IMR-90 (cell line): ENCODE results near the gene CDS2.

ENCODE experiments used
- MAFK ChIP-seq: IDR thresholded peaks from 2 replicates; pipeline ENCODE4 v1.6.1; 2012; ENCODE audit warnings: low read depth, low read length, improper control_type of control experiment
- POLR2A ChIP-seq: IDR thresholded peaks from 2 replicates; pipeline ENCODE4 v1.6.1; 2012; ENCODE audit warnings: mild to moderate bottlenecking, low read depth, low read length
- RAD21 ChIP-seq: IDR thresholded peaks from 2 replicates; pipeline ENCODE4 v1.6.1; 2012; ENCODE audit warnings: low read length, improper control_type of control experiment
- TF ChIP-seq, protein P1 (sequence below): conservative IDR thresholded peaks from 2 replicates; pipeline ENCODE4 v1.5.1; 2012; ENCODE audit warnings: mild to moderate bottlenecking, low read depth, low read length, improper control_type of control experiment

DNA sequence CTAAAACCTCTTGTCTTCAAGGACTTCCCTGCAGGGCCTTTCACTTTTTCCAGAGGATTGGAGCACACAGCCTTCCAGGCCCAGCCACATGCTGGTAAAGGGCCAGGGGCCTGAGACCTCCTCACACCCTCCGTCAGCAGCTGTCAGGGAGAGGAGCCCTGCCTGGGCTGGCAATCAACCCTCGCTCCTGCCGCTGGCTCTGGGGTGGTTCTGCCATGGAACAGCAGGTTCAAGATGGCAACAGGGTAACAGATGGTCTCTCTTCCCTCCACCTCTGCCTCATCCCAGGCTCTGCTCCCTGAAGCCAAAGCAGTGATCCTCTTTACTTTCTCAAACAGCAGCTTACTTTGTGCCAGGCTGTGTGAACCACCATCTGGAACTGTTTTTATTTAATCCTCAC lies 30.9 kb upstream of the CDS2 start:
- TF ChIP-seq, protein P1, sequence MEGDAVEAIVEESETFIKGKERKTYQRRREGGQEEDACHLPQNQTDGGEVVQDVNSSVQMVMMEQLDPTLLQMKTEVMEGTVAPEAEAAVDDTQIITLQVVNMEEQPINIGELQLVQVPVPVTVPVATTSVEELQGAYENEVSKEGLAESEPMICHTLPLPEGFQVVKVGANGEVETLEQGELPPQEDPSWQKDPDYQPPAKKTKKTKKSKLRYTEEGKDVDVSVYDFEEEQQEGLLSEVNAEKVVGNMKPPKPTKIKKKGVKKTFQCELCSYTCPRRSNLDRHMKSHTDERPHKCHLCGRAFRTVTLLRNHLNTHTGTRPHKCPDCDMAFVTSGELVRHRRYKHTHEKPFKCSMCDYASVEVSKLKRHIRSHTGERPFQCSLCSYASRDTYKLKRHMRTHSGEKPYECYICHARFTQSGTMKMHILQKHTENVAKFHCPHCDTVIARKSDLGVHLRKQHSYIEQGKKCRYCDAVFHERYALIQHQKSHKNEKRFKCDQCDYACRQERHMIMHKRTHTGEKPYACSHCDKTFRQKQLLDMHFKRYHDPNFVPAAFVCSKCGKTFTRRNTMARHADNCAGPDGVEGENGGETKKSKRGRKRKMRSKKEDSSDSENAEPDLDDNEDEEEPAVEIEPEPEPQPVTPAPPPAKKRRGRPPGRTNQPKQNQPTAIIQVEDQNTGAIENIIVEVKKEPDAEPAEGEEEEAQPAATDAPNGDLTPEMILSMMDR: no peak
- TF ChIP-seq POLR2A: no peak
- no peak for TF ChIP-seq MAFK
- TF ChIP-seq RAD21: no peak
